B cell (primary cell): Measurements from ENCODE around the gene RFX8. TPM values are rescaled to one million over a fixed set of nuclear protein-coding genes. Genes with fewer than 3 reads are reported as not detected.

Source experiments
- ATAC-seq: fragments of 200-7000 bp; cut with Tn5 transposase; one replicate; pipeline ENCODE4 v1.10.0; 2021; ENCODE audit warnings: low read depth, mild to moderate bottlenecking, moderate number of reproducible peaks, moderate library complexity
- CTCF ChIA-PET: fragments of 350-600 bp; sonication (Branson Sonifier 250); formaldehyde crosslinking; loops from one replicate; lab custom pipeline; 2021; ENCODE audit warnings: antibody characterized with exemption, inconsistent platforms; lab: Charles Lee
- POLR2A ChIA-PET: fragments of 350-600 bp; sonication (Branson Sonifier 250); formaldehyde crosslinking; loops from one replicate; lab custom pipeline; 2021; ENCODE audit warnings: antibody characterized with exemption; lab: Charles Lee
- DNase-seq: peaks from one replicate; pipeline ENCODE4 v3.0.0; 2013
- H2AFZ ChIP-seq: 2 replicates; pipeline ENCODE4 v1.6.1; 2012; ENCODE audit warnings: mild to moderate bottlenecking, low read depth, low read length; ENCODE audit not compliant: insufficient read depth, poor library complexity, severe bottlenecking
- H3K27ac ChIP-seq, 2 donors: 1 replicate in 1 of 2; 2 replicates in 1 of 2; pipeline ENCODE4 v1.5.1; 2012 to 2013; ENCODE audit warnings: low read length in 2 of 2, mild to moderate bottlenecking in 2 of 2, moderate library complexity in 1 of 2
- H3K27me3 ChIP-seq, 4 experiments: fragments of 200-600 bp in 1 of 4; sonication (generic) in 1 of 4; replicated peaks in 1 of 4; 1 replicate in 2 of 4; 2 replicates in 2 of 4; pipeline versions ENCODE4 v1.6.1 to v1.7.0; 2013 to 2016; ENCODE audit warnings: low read length in 3 of 4, mild to moderate bottlenecking in 2 of 4, mixed read lengths in 1 of 4, moderate library complexity in 1 of 4; ENCODE audit not compliant: insufficient read depth in 4 of 4, control insufficient read depth in 3 of 4; ENCODE audit errors: control extremely low read depth in 1 of 4
- H3K36me3 ChIP-seq, 2 experiments: replicated peaks in 1 of 2; 1 replicate in 1 of 2; 2 replicates in 1 of 2; pipeline versions ENCODE4 v1.6.1 to v1.7.1; 2013; ENCODE audit warnings: low read length in 1 of 2; ENCODE audit not compliant: insufficient read depth in 2 of 2, control insufficient read depth in 1 of 2; ENCODE audit errors: control extremely low read depth in 1 of 2, extremely low read depth in 1 of 2
- H3K4me1 ChIP-seq, 2 donors: fragments of 200-600 bp in 1 of 2; sonication (generic) in 1 of 2; 1 replicate in 1 of 2; 2 replicates in 1 of 2; pipeline versions ENCODE4 v1.5.1 to v1.6.1; 2013 to 2017; ENCODE audit warnings: low read length in 2 of 2; ENCODE audit not compliant: control insufficient read depth in 2 of 2, insufficient read depth in 2 of 2
- H3K4me2 ChIP-seq: replicated peaks from 2 replicates; pipeline ENCODE3; 2012; ENCODE audit warnings: mild to moderate bottlenecking, low read depth, low read length; ENCODE audit not compliant: poor library complexity, severe bottlenecking
- H3K4me3 ChIP-seq, 5 experiments: fragments of 200-600 bp in 1 of 5; sonication (generic) in 1 of 5; 1 replicate in 3 of 5; 2 replicates in 2 of 5; pipeline versions ENCODE4 v1.5.1 to v1.7.0; 2011 to 2016; ENCODE audit warnings: low read length in 4 of 5, mild to moderate bottlenecking in 4 of 5, low read depth in 2 of 5, control low read depth in 1 of 5, moderate library complexity in 1 of 5; ENCODE audit not compliant: insufficient read depth in 1 of 5; ENCODE audit errors: control extremely low read depth in 1 of 5, extremely low read depth in 1 of 5
- H3K79me2 ChIP-seq: fragments of 200-600 bp; sonication (generic); one replicate; pipeline ENCODE4 v1.6.0; 2016; ENCODE audit warnings: low read length; ENCODE audit not compliant: control insufficient read depth, insufficient read depth
- H3K9ac ChIP-seq: fragments of 200-600 bp; sonication (generic); 2 replicates; pipeline ENCODE4 v1.6.1; 2017; ENCODE audit warnings: mild to moderate bottlenecking, low read length, moderate library complexity
- H3K9me3 ChIP-seq, 3 donors: one replicate each; pipeline versions ENCODE4 v1.6.1 to v1.7.1; 2013; ENCODE audit warnings: low read length in 2 of 3; ENCODE audit not compliant: control insufficient read depth in 2 of 3, insufficient read depth in 1 of 3; ENCODE audit errors: control extremely low read depth in 1 of 3
- H4K20me1 ChIP-seq: 2 replicates; pipeline ENCODE4 v1.6.0; 2012; ENCODE audit warnings: mild to moderate bottlenecking, low read length; ENCODE audit not compliant: insufficient read depth, control insufficient read depth, poor library complexity, severe bottlenecking
- H3K27ac Mint-ChIP-seq: one replicate; pipeline ENCODE4 v1.8.0; 2021; ENCODE audit warnings: mixed read lengths
- H3K27me3 Mint-ChIP-seq: one replicate; pipeline ENCODE4 v1.8.0; 2021; ENCODE audit warnings: mixed read lengths
- H3K4me1 Mint-ChIP-seq: one replicate; pipeline ENCODE4 v1.8.0; 2021; ENCODE audit warnings: mixed read lengths
- H3K4me3 Mint-ChIP-seq: one replicate; pipeline ENCODE4 v1.8.0; 2021; ENCODE audit warnings: mixed read lengths
- H3K9me3 Mint-ChIP-seq: one replicate; pipeline ENCODE4 v1.8.0; 2022; ENCODE audit warnings: mixed read lengths; ENCODE audit not compliant: insufficient read depth
- EZH2 ChIP-seq: IDR thresholded peaks from 2 replicates; pipeline ENCODE4 v1.6.1; 2012; ENCODE audit warnings: borderline replicate concordance, low read depth, mild to moderate bottlenecking, moderate library complexity, low read length; ENCODE audit not compliant: insufficient read depth, poor library complexity, severe bottlenecking
- WGBS: methylation state at CpG from one replicate; pipeline ENCODE4 v1.1.5; 2013; ENCODE audit warnings: missing lambda C conversion rate; ENCODE audit not compliant: insufficient coverage; 5-methylcytosine and 5-hydroxymethylcytosine counted together
- intact Hi-C: fragments of 100-400 bp; cut with micrococcal nuclease; formaldehyde crosslinking; loops from one replicate; pipeline ENCODE4 v1.10.0; 2022
- polyA plus RNA-seq: library from polyadenylated mRNA; depleted of rRNA; stranded (reverse); fragments of >200 nt; gene quantifications from 2 replicates; pipeline ENCODE4 v1.2.3, GENCODE V29; 2012
- total RNA-seq, 2 donors: library from RNA; stranded (reverse); fragments of 120-200 nt in 1 of 2; gene quantifications; 1 replicate in 1 of 2; 2 replicates in 1 of 2; pipeline versions ENCODE4 v1.2.3 to v1.2.4, GENCODE V29; 2013 to 2022
- TF ChIP-seq, protein P1 (sequence below): fragments of 200-600 bp; IDR thresholded peaks from one replicate; pipeline ENCODE4 v1.8.0; 2022; ENCODE audit warnings: antibody characterized with exemption, mild to moderate bottlenecking

Gene RFX8
- total and polyA plus RNA-seq, 2 donors (not counting 1 experiment from before 2014, with no cell fraction given) = not detected

DNA sequence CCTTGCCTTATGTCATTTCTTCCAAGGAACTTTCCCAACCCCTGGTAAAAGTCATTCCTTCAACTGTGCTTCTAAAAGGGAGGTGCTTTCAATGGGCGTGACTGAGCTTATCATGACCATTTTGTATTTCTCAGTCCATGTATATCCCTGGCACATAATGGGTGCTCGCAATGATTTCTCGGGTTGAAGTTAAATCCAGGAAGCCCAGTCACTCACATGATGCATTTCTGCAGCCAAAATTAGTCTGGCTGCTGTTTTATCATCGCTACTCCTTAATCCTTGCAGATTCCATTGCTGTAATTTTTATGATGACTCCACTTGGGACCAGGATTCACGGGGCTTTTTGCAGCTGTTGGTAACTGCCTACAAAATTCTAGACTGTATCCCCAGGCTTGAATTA is 25.9 kb upstream of the RFX8 start:
- intact Hi-C loops = no loop called here
- DNase-seq = no peak
- ATAC-seq = no peak
- H3K4me3 Mint-ChIP-seq = no peak overlapping the region
- H3K36me3 ChIP-seq = no peaks in the 10 kb centered on the region
- H3K27ac Mint-ChIP-seq = no peak overlapping the region
- ChIA-PET POLR2A (no interaction called here), CTCF (interaction anchor here (0.6 kb wide), 1 partner anchor 34 kb away, joined by 3 read pairs; no protein-coding TSS in a partner anchor)
- H3K79me2 ChIP-seq = no peaks in the 10 kb centered on the region
- H3K4me2 ChIP-seq = no peak overlapping the region
- no peaks in the 10 kb centered on the region for H3K9me3 Mint-ChIP-seq
- WGBS = 83% methylated on average over 5 of the region's 5 CpGs
- no peak overlapping the region for H3K27ac ChIP-seq
- no peaks in the 10 kb centered on the region for H3K4me1 ChIP-seq
- no peaks in the 10 kb centered on the region for H3K27me3 ChIP-seq
- no peak overlapping the region for H2AFZ ChIP-seq
- H3K4me1 Mint-ChIP-seq = no peaks in the 10 kb centered on the region
- TF ChIP-seq, protein P1, sequence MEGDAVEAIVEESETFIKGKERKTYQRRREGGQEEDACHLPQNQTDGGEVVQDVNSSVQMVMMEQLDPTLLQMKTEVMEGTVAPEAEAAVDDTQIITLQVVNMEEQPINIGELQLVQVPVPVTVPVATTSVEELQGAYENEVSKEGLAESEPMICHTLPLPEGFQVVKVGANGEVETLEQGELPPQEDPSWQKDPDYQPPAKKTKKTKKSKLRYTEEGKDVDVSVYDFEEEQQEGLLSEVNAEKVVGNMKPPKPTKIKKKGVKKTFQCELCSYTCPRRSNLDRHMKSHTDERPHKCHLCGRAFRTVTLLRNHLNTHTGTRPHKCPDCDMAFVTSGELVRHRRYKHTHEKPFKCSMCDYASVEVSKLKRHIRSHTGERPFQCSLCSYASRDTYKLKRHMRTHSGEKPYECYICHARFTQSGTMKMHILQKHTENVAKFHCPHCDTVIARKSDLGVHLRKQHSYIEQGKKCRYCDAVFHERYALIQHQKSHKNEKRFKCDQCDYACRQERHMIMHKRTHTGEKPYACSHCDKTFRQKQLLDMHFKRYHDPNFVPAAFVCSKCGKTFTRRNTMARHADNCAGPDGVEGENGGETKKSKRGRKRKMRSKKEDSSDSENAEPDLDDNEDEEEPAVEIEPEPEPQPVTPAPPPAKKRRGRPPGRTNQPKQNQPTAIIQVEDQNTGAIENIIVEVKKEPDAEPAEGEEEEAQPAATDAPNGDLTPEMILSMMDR = no peak
- TF ChIP-seq EZH2 = no peak
- peaks cover 2% of the 10 kb centered on the region for H3K27me3 Mint-ChIP-seq
- H3K4me3 ChIP-seq = no peak overlapping the region
- no peak overlapping the region for H3K9ac ChIP-seq
- no peaks in the 10 kb centered on the region for H3K9me3 ChIP-seq
- no peaks in the 10 kb centered on the region for H4K20me1 ChIP-seq

DNA sequence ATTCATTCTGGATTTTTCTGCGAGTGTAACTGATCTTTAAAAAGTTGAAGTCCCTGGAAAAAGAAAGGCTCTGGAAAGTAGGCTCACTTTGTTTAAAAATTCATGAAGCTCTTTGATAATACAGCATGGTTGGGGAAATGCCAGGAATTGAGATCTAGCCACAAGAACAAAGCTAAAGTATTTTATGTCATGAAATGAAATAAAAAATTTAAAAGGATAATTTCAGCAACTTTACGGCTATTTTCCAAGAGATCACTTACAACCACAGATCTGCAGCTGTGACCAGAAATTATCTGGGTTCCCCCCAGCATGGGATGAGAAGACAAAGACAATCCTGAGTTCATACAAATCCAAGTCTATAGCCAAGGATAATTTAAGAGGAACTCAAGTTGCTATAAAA is 25.3 kb upstream of the RFX8 start:
- no peak for TF ChIP-seq EZH2
- Histone ChIP-seq H3K9me3 (no peaks in the 10 kb centered on the region), H3K27ac (no peak overlapping the region), H3K4me1 (no peaks in the 10 kb centered on the region), H2AFZ (no peak overlapping the region), H3K4me2 (no peak overlapping the region), H4K20me1 (no peaks in the 10 kb centered on the region), H3K79me2 (no peaks in the 10 kb centered on the region), H3K36me3 (no peaks in the 10 kb centered on the region), H3K4me3 (no peak overlapping the region), H3K9ac (no peak overlapping the region), H3K27me3 (no peaks in the 10 kb centered on the region)
- no peaks in the 10 kb centered on the region for H3K4me1 Mint-ChIP-seq
- H3K27ac Mint-ChIP-seq = no peak overlapping the region
- H3K27me3 Mint-ChIP-seq = peaks cover 2% of the 10 kb centered on the region
- H3K4me3 Mint-ChIP-seq = no peak overlapping the region
- intact Hi-C loops = no loop called here
- DNase-seq (no peak), ATAC-seq (no peak)
- POLR2A ChIA-PET = no interaction called here
- CTCF ChIA-PET = no interaction called here
- H3K9me3 Mint-ChIP-seq = no peaks in the 10 kb centered on the region
- no CpG with 5 or more reads among the region's 2 CpGs for WGBS
